ENCODE data around the gene GPLD1.

The GPLD1 gene

GRCh38 chr6:24501374-24501773 lies 12.0 kb upstream of the GPLD1 start:
- DNase-seq (ENCODE audit: low spot score) = no peak

GRCh38 chr6:24500683-24501082 lies 11.3 kb upstream of the GPLD1 start:
- no peak for DNase-seq (ENCODE audit: low spot score)

- no peak for DNase-seq (ENCODE audit: low spot score)
Measured at GRCh38 chr6:24497254-24497970, 8.0 kb upstream of the GPLD1 start.

- peak; percentile 78 for DNase-seq (ENCODE audit: low spot score)
Measured at GRCh38 chr6:24494821-24495795, 5.7 kb upstream of the GPLD1 start, which contains the start of gene ALDH5A1. Gene ALDH5A1, plus strand, starts transcription at chr6:24494969. Its CDS starts 28 bp downstream, at chr6:24494997.

GRCh38 chr6:24493945-24494820 lies 4.8 kb upstream of the GPLD1 start:
- DNase-seq (ENCODE audit: low spot score) = no peak

- DNase-seq (ENCODE audit: low spot score) = no peak
Measured at GRCh38 chr6:24492475-24492874, 3.1 kb upstream of the GPLD1 start.

GRCh38 chr6:24490948-24491347 lies 1.6 kb upstream of the GPLD1 start:
- DNase-seq (ENCODE audit: low spot score) = no peak

- DNase-seq (ENCODE audit: low spot score) = no peak
Measured at GRCh38 chr6:24489881-24490280, 503 bp upstream of the GPLD1 start.

GRCh38 chr6:24486065-24486464 lies 3.3 kb downstream of the GPLD1 start:
- DNase-seq (ENCODE audit: low spot score) = no peak

- no peak for DNase-seq (ENCODE audit: low spot score)
Measured at GRCh38 chr6:24484657-24485323, 4.6 kb downstream of the GPLD1 start.

- DNase-seq (ENCODE audit: low spot score) = no peak
Measured at GRCh38 chr6:24481449-24481848, 7.9 kb downstream of the GPLD1 start.

GRCh38 chr6:24480705-24481104 lies 8.7 kb downstream of the GPLD1 start:
- DNase-seq (ENCODE audit: low spot score) = no peak

GRCh38 chr6:24478903-24479302 lies 10.5 kb downstream of the GPLD1 start:
- no peak for DNase-seq (ENCODE audit: low spot score)

GRCh38 chr6:24477070-24477469 lies 12.3 kb downstream of the GPLD1 start:
- no peak for DNase-seq (ENCODE audit: low spot score)

- no peak for DNase-seq (ENCODE audit: low spot score)
Measured at GRCh38 chr6:24476631-24477030, 12.7 kb downstream of the GPLD1 start.

- no peak for DNase-seq (ENCODE audit: low spot score)
Measured at GRCh38 chr6:24472181-24472580, 17.2 kb downstream of the GPLD1 start.

- no peak for DNase-seq (ENCODE audit: low spot score)
Measured at GRCh38 chr6:24469811-24470210, 19.6 kb downstream of the GPLD1 start.

- DNase-seq (ENCODE audit: low spot score) = no peak
Measured at GRCh38 chr6:24464253-24465038, 24.9 kb downstream of the GPLD1 start.

- DNase-seq (ENCODE audit: low spot score) = no peak
Measured at GRCh38 chr6:24460966-24461365, 28.4 kb downstream of the GPLD1 start.

GRCh38 chr6:24458941-24459340 lies 30.4 kb downstream of the GPLD1 start:
- DNase-seq (ENCODE audit: low spot score) = no peak

GRCh38 chr6:24458134-24458533 lies 31.2 kb downstream of the GPLD1 start:
- DNase-seq (ENCODE audit: low spot score) = no peak

Measured in AG08396 (cell line).